HL-60 (cell line): ENCODE measurements around the gene SEMA3B.
"Not testable (repeated sequence)": the region's sequence is repeated elsewhere in the genome, so short reads cannot be mapped to it uniquely, and the experiment has no call there.

Source experiments
- DNase-seq, 2 experiments: peaks; one replicate each; pipeline ENCODE4 v3.0.0-alpha.2; 2010 to 2020; ENCODE audit warnings: low read depth in 1 of 2, low spot score in 1 of 2
- H3K27ac ChIP-seq: fragments of 250-450 bp; sonication (Bioruptor Pico); replicated peaks from 2 replicates; pipeline ENCODE4 v1.5.1; 2020; ENCODE audit warnings: mild to moderate bottlenecking, moderate library complexity
- H3K27me3 ChIP-seq: fragments of 250-450 bp; sonication (Bioruptor Pico); 2 replicates; pipeline ENCODE4 v1.5.1; 2021; ENCODE audit warnings: mild to moderate bottlenecking, moderate library complexity; ENCODE audit not compliant: insufficient read depth, poor library complexity, severe bottlenecking
- H3K4me3 ChIP-seq: replicated peaks from 2 replicates; pipeline ENCODE4 v1.5.1; 2011; ENCODE audit warnings: mild to moderate bottlenecking, control low read depth, low read length; ENCODE audit not compliant: insufficient read depth
- CTCF ChIP-seq: IDR thresholded peaks from one replicate; pipeline ENCODE4 v1.5.1; 2011; ENCODE audit warnings: low read length, control low read depth, inconsistent platforms; ENCODE audit not compliant: insufficient read depth
- GABPA ChIP-seq: IDR thresholded peaks from 2 replicates; pipeline ENCODE4 v1.6.1; 2012; ENCODE audit warnings: low read depth
- POLR2AphosphoS5 ChIP-seq: IDR thresholded peaks from 2 replicates; pipeline ENCODE4 v1.6.1; 2012; ENCODE audit warnings: low read depth
- REST ChIP-seq: IDR thresholded peaks from 2 replicates; pipeline ENCODE4 v1.6.1; 2012; ENCODE audit warnings: low read depth; ENCODE audit not compliant: insufficient replicate concordance
- SPI1 ChIP-seq: IDR thresholded peaks from 2 replicates; pipeline ENCODE4 v1.6.1; 2012; ENCODE audit warnings: low read depth, mild to moderate bottlenecking, borderline replicate concordance

Gene SEMA3B

DNA sequence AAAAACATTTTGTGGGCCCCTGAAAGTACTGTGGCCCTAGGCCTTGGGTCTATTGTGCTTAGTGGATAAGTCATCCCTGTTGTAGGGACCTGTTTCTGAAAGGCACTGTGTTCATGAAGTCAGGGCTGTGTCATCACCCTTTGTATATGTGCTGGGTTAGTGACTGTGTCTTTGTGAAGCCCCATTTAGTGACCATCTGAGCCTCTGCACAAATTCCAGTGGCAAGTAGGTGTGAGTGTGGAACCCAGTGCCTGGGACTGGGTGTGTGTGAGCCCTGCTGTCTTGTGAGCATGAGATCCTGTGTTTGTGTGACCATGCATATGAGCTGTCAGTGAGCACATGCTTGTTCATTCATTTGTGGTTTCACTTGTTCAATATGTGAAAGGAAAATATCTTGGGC lies 35.7 kb downstream of the SEMA3B start:
- Histone ChIP-seq H3K27ac (no peak overlapping the region), H3K4me3 (no peak overlapping the region), H3K27me3 (no peaks in the 10 kb centered on the region)
- no peak for TF ChIP-seq CTCF
- TF ChIP-seq SPI1, result no peak
- no peak for TF ChIP-seq GABPA
- no peak for TF ChIP-seq REST
- no peak for TF ChIP-seq POLR2AphosphoS5
- no peak for DNase-seq

- not testable (repeated sequence) for H3K27me3 ChIP-seq, DNase-seq, H3K4me3 ChIP-seq, H3K27ac ChIP-seq
These were observed 43.1 kb downstream of the SEMA3B start for GRCh38 chr3:50312041-50312440.

- Histone ChIP-seq H3K27ac (no peak overlapping the region), H3K4me3 (no peak overlapping the region), H3K27me3 (no peaks in the 10 kb centered on the region)
- DNase-seq, result no peak
- no peak for TF ChIP-seq POLR2AphosphoS5
- no peak for TF ChIP-seq REST
- TF ChIP-seq GABPA, result no peak
- no peak for TF ChIP-seq CTCF
- TF ChIP-seq SPI1, result no peak
These were observed 45.4 kb downstream of the SEMA3B start for GRCh38 chr3:50314342-50314741.

DNA sequence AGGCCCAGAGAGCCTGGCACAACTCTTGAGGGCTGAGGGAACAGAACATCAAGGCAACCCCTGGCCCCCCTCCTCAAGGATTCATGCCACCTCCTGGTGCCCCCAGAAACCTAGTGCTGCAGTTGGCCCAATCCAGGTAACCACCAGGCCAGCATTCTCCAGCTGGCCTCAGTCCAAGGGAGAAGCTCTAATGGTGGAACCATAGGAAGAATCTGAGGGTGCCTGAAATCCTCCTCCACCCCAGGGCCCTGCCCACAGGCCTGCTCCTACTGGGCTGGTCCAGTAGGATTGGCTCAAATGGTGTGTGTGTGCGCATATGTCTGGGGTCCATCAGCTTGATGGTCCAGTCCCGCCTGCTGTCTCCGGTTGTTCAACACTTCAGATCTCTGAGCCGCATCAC lies 45.9 kb downstream of the SEMA3B start:
- Histone ChIP-seq H3K27me3 (no peaks in the 10 kb centered on the region), H3K27ac (no peak overlapping the region), H3K4me3 (no peak overlapping the region)
- no peak for DNase-seq
- TF ChIP-seq CTCF (no peak), POLR2AphosphoS5 (no peak), SPI1 (no peak), GABPA (no peak), REST (no peak)
